HepG2 (cell line): ENCODE results near the gene FAHD1. TPM values are rescaled to one million over a fixed set of nuclear protein-coding genes. Genes with fewer than 3 reads are reported as not detected.
A peak's percentile ranks its signal among the peaks of the same experiment; 100 is the strongest.

ENCODE experiments used
- AKAP8 ChIP-seq: sonication (generic); formaldehyde crosslinking; IDR thresholded peaks from 2 replicates; pipeline ENCODE4 v1.5.1; 2020; ENCODE audit warnings: mild to moderate bottlenecking, missing genetic modification reagents
- BHLHE40 ChIP-seq: IDR thresholded peaks from 2 replicates; pipeline ENCODE4 v1.6.1; 2011; ENCODE audit warnings: low read length, improper control_type of control experiment
- CENPX ChIP-seq: sonication (generic); formaldehyde crosslinking; IDR thresholded peaks from 2 replicates; pipeline ENCODE4 v1.9.0; 2021; ENCODE audit warnings: mild to moderate bottlenecking, missing genetic modification reagents, moderate library complexity
- EP300 ChIP-seq, 3 experiments: sonication (generic) in 1 of 3; formaldehyde crosslinking in 1 of 3; IDR thresholded peaks; 2 replicates each; pipeline versions ENCODE4 v1.5.1 to v1.6.1; 2011 to 2020; ENCODE audit warnings: low read depth in 2 of 3, low read length in 2 of 3, borderline replicate concordance in 1 of 3, improper control_type of control experiment in 1 of 3, mild to moderate bottlenecking in 1 of 3, missing genetic modification reagents in 1 of 3, moderate library complexity in 1 of 3
- ESRRA ChIP-seq: sonication (generic); formaldehyde crosslinking; IDR thresholded peaks from 2 replicates; pipeline ENCODE4 v1.5.1; 2020; ENCODE audit warnings: mild to moderate bottlenecking, low read depth, missing genetic modification reagents
- FOSL1 ChIP-seq: sonication (generic); formaldehyde crosslinking; IDR thresholded peaks from 2 replicates; pipeline ENCODE4 v1.9.0; 2021; ENCODE audit warnings: missing genetic modification reagents, borderline replicate concordance
- JUNB ChIP-seq: sonication (generic); formaldehyde crosslinking; IDR thresholded peaks from 2 replicates; pipeline ENCODE4 v1.8.0; 2022; ENCODE audit warnings: missing genetic modification reagents, mild to moderate bottlenecking, borderline replicate concordance
- MAFF ChIP-seq: IDR thresholded peaks from 2 replicates; pipeline ENCODE4 v1.6.1; 2011; ENCODE audit warnings: low read depth, low read length, improper control_type of control experiment
- MEIS2 ChIP-seq: sonication (generic); formaldehyde crosslinking; IDR thresholded peaks from 2 replicates; pipeline ENCODE4 v1.9.0; 2021; ENCODE audit warnings: mild to moderate bottlenecking, missing genetic modification reagents
- SSRP1 ChIP-seq: IDR thresholded peaks from 2 replicates; pipeline ENCODE4 v1.6.1; 2016; ENCODE audit warnings: control low read depth
- TOPORS ChIP-seq: sonication (generic); formaldehyde crosslinking; IDR thresholded peaks from 2 replicates; pipeline ENCODE4 v1.8.0; 2023; ENCODE audit warnings: mild to moderate bottlenecking, missing genetic modification reagents
- ZFP1 ChIP-seq: IDR thresholded peaks from 2 replicates; pipeline ENCODE4 v1.6.1; 2016
- ZNF160 ChIP-seq: sonication (generic); formaldehyde crosslinking; IDR thresholded peaks from 2 replicates; pipeline ENCODE4 v1.8.0; 2022; ENCODE audit warnings: mild to moderate bottlenecking, inconsistent platforms, missing genetic modification reagents
- ZNF329 ChIP-seq: sonication (generic); formaldehyde crosslinking; IDR thresholded peaks from 2 replicates; pipeline ENCODE4 v1.9.0; 2021; ENCODE audit warnings: low read depth, mild to moderate bottlenecking, missing genetic modification reagents
- ZNF510 ChIP-seq: sonication (generic); formaldehyde crosslinking; IDR thresholded peaks from 2 replicates; pipeline ENCODE4 v1.4.0; 2020; ENCODE audit warnings: low read depth, mild to moderate bottlenecking, missing genetic modification reagents
- ZNF672 ChIP-seq: sonication (generic); formaldehyde crosslinking; IDR thresholded peaks from 2 replicates; pipeline ENCODE4 v1.8.1; 2022; ENCODE audit warnings: missing genetic modification reagents
- ZNF777 ChIP-seq: sonication (generic); formaldehyde crosslinking; IDR thresholded peaks from 2 replicates; pipeline ENCODE4 v1.4.0; 2020; ENCODE audit warnings: missing genetic modification reagents
- polyA plus RNA-seq, 8 experiments: library from polyadenylated mRNA; depleted of rRNA in 3 of 8; stranded (reverse) in 7 of 8; unstranded in 1 of 8; fragments of >200 nt; fragmentation: Illumina TruSeq in 4 of 8; extraction: Trizol in 4 of 8; gene quantifications; 2 replicates each; pipeline versions ENCODE4 v1.2.1 to v1.2.3, GENCODE V29; 2011 to 2016; ENCODE audit warnings: low read depth in 4 of 8, missing spikeins in 1 of 8, mixed read lengths in 1 of 8; ENCODE audit not compliant: insufficient read depth in 1 of 8
- total RNA-seq, 5 experiments: library from RNA; depleted of rRNA; stranded (reverse); fragments of >200 nt; fragmentation: Illumina TruSeq; extraction: Trizol; gene quantifications; 2 replicates each; pipeline ENCODE4 v1.2.3, GENCODE V29; 2016; ENCODE audit warnings: low read depth in 1 of 5
- TF ChIP-seq, protein P1 (sequence below): sonication (generic); formaldehyde crosslinking; IDR thresholded peaks from 2 replicates; pipeline ENCODE4 v1.4.0; 2020; ENCODE audit warnings: missing genetic modification reagents; ENCODE audit errors: not compliant biosample characterization
- TF ChIP-seq, protein P2 (sequence below): sonication (generic); formaldehyde crosslinking; IDR thresholded peaks from 2 replicates; pipeline ENCODE4 v1.9.0; 2021; ENCODE audit warnings: missing genetic modification reagents, borderline replicate concordance
- TF ChIP-seq, protein P3 (sequence below): sonication (generic); formaldehyde crosslinking; IDR thresholded peaks from 2 replicates; pipeline ENCODE4 v1.8.0; 2022; ENCODE audit warnings: mild to moderate bottlenecking, missing genetic modification reagents, borderline replicate concordance
- TF ChIP-seq, protein P4 (sequence below): fragments of 450-650 bp; IDR thresholded peaks from 2 replicates; pipeline ENCODE4 v1.6.1; 2017; ENCODE audit warnings: mild to moderate bottlenecking

Gene FAHD1
- total and polyA plus RNA-seq, 2 of the 13 experiments (the other 11 are each of a cell fraction or from before 2014, with no cell fraction given): 39.0 to 45.3 TPM

DNA sequence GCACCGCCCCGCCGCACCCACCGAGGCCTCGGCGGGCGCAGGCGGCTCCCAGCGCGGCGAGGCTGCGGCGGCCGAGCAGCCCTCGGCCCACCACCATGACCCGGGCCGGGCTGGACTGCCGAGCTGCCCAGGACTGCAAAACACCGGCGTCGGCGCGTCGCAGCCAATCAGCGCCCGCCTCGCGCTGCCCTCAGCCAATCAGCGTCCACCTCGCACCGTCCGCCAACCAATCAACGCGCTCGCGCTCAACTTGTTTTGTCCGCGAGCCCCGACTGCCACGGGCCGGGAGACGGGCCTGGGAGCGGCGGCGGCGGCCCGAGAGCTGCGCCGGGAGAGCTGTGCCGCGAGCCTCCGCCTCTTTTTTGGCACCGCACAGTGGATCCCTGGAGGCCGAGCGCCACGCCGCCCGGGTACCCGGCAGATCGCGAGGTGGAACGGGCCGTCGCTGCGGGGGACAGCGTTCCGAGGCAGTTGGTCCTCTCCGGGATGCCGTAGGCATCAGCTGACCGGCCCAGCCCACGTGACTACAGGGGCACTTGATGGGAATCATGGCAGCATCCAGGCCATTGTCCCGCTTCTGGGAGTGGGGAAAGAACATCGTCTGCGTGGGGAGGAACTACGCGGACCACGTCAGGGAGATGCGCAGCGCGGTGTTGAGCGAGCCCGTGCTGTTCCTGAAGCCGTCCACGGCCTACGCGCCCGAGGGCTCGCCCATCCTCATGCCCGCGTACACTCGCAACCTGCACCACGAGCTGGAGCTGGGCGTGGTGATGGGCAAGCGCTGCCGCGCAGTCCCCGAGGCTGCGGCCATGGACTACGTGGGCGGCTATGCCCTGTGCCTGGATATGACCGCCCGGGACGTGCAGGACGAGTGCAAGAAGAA, at the start of gene FAHD1, which contains the start of gene HAGH (continued):
- peak; percentile 71; the same call in 1 of the 2 replicates for TF ChIP-seq ESRRA
- peak; percentile 95 for TF ChIP-seq ZNF777 (CRISPR knock-in tag)
- peak; percentile 35 to 36; a peak in 2 of 4 replicates for TF ChIP-seq EP300 (IDR thresholded peaks at IDR 0.05; ENCODE audit: low read depth in 2 of 2, low read length in 2 of 2)
- peak; percentile 27; the same call in 1 of the 2 replicates for TF ChIP-seq EP300 (CRISPR knock-in tag; IDR thresholded peaks at IDR 0.05; ENCODE audit: borderline replicate concordance)
- TF ChIP-seq MAFF: no peak
- TF ChIP-seq JUNB (CRISPR knock-in tag): peak; percentile 58; the same call in 1 of the 2 replicates
- peak; percentile 62; the same call in 1 of the 2 replicates for TF ChIP-seq MEIS2 (CRISPR knock-in tag)
- TF ChIP-seq FOSL1 (CRISPR knock-in tag): no peak
- peak; percentile 56 for TF ChIP-seq ZNF160 (CRISPR knock-in tag)
- TF ChIP-seq, protein P1, sequence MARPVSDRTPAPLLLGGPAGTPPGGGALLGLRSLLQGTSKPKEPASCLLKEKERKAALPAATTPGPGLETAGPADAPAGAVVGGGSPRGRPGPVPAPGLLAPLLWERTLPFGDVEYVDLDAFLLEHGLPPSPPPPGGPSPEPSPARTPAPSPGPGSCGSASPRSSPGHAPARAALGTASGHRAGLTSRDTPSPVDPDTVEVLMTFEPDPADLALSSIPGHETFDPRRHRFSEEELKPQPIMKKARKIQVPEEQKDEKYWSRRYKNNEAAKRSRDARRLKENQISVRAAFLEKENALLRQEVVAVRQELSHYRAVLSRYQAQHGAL (CRISPR knock-in tag): peak; percentile 59
- TF ChIP-seq ZNF510: peak; percentile 56; the same call in 1 of the 2 replicates
- no peak; the same call in 1 of the 2 replicates for TF ChIP-seq ZNF672 (CRISPR knock-in tag)
- TF ChIP-seq ZFP1 (CRISPR knock-in tag): peak; percentile 50; the same call in 1 of the 2 replicates
- TF ChIP-seq, protein P2, sequence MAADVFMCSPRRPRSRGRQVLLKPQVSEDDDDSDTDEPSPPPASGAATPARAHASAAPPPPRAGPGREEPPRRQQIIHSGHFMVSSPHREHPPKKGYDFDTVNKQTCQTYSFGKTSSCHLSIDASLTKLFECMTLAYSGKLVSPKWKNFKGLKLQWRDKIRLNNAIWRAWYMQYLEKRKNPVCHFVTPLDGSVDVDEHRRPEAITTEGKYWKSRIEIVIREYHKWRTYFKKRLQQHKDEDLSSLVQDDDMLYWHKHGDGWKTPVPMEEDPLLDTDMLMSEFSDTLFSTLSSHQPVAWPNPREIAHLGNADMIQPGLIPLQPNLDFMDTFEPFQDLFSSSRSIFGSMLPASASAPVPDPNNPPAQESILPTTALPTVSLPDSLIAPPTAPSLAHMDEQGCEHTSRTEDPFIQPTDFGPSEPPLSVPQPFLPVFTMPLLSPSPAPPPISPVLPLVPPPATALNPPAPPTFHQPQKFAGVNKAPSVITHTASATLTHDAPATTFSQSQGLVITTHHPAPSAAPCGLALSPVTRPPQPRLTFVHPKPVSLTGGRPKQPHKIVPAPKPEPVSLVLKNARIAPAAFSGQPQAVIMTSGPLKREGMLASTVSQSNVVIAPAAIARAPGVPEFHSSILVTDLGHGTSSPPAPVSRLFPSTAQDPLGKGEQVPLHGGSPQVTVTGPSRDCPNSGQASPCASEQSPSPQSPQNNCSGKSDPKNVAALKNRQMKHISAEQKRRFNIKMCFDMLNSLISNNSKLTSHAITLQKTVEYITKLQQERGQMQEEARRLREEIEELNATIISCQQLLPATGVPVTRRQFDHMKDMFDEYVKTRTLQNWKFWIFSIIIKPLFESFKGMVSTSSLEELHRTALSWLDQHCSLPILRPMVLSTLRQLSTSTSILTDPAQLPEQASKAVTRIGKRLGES (CRISPR knock-in tag): no peak; the same call in 1 of the 2 replicates
- peak; percentile 45; the same call in 1 of the 2 replicates for TF ChIP-seq AKAP8 (CRISPR knock-in tag)
- TF ChIP-seq TOPORS (CRISPR knock-in tag): no peak; the same call in 1 of the 2 replicates
- TF ChIP-seq CENPX (CRISPR knock-in tag): no peak
- peak; percentile 78 for TF ChIP-seq BHLHE40
- TF ChIP-seq SSRP1 (CRISPR knock-in tag): no peak
- peak; percentile 89 for TF ChIP-seq ZNF329 (CRISPR knock-in tag)
- TF ChIP-seq, protein P3, sequence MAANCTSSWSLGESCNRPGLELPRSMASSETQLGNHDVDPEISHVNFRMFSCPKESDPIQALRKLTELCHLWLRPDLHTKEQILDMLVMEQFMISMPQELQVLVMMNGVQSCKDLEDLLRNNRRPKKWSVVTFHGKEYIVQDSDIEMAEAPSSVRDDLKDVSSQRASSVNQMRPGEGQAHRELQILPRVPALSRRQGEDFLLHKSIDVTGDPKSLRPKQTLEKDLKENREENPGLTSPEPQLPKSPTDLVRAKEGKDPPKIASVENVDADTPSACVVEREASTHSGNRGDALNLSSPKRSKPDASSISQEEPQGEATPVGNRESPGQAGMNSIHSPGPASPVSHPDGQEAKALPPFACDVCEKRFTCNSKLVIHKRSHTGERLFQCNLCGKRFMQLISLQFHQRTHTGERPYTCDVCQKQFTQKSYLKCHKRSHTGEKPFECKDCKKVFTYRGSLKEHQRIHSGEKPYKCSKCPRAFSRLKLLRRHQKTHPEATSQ (CRISPR knock-in tag): no peak
- TF ChIP-seq, protein P4, sequence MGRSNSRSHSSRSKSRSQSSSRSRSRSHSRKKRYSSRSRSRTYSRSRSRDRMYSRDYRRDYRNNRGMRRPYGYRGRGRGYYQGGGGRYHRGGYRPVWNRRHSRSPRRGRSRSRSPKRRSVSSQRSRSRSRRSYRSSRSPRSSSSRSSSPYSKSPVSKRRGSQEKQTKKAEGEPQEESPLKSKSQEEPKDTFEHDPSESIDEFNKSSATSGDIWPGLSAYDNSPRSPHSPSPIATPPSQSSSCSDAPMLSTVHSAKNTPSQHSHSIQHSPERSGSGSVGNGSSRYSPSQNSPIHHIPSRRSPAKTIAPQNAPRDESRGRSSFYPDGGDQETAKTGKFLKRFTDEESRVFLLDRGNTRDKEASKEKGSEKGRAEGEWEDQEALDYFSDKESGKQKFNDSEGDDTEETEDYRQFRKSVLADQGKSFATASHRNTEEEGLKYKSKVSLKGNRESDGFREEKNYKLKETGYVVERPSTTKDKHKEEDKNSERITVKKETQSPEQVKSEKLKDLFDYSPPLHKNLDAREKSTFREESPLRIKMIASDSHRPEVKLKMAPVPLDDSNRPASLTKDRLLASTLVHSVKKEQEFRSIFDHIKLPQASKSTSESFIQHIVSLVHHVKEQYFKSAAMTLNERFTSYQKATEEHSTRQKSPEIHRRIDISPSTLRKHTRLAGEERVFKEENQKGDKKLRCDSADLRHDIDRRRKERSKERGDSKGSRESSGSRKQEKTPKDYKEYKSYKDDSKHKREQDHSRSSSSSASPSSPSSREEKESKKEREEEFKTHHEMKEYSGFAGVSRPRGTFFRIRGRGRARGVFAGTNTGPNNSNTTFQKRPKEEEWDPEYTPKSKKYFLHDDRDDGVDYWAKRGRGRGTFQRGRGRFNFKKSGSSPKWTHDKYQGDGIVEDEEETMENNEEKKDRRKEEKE: no peak
